ENCODE results near the gene HLA-DOA.

DNA sequence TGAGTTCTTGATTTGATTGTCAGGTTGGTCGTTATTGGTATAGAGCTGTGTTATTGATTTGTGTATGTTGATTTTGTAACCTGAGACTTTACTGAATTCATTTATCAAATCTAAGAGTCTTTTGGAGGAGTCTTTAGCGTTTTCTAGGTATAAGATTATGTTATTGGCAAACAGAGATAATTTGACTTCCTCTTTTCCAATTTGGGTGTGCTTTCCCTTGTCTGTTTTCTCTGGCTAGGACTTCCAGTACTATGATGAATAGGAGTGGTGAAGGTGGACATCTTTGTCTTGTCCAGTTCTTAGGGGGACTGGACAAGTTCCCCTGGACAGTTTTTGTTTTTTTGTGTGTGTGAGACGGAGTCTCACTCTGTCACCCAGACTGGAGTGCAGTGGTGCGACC is 17.4 kb downstream of the HLA-DOA start:
- TF ChIP-seq, protein P1, sequence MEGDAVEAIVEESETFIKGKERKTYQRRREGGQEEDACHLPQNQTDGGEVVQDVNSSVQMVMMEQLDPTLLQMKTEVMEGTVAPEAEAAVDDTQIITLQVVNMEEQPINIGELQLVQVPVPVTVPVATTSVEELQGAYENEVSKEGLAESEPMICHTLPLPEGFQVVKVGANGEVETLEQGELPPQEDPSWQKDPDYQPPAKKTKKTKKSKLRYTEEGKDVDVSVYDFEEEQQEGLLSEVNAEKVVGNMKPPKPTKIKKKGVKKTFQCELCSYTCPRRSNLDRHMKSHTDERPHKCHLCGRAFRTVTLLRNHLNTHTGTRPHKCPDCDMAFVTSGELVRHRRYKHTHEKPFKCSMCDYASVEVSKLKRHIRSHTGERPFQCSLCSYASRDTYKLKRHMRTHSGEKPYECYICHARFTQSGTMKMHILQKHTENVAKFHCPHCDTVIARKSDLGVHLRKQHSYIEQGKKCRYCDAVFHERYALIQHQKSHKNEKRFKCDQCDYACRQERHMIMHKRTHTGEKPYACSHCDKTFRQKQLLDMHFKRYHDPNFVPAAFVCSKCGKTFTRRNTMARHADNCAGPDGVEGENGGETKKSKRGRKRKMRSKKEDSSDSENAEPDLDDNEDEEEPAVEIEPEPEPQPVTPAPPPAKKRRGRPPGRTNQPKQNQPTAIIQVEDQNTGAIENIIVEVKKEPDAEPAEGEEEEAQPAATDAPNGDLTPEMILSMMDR (IDR thresholded peaks at IDR 0.05), result no peak
- TF ChIP-seq EP300 (IDR thresholded peaks at IDR 0.05) (no peak), POLR2A (IDR thresholded peaks at IDR 0.05) (no peak), POLR2AphosphoS5 (IDR thresholded peaks at IDR 0.05) (no peak)
